ENCODE data around the gene UCP3.

UCP3 gene

GRCh38 chr11:73950869-73951710, 57.8 kb downstream of the UCP3 start, which contains the start of gene DNAJB13:
Gene DNAJB13, plus strand, starts transcription at chr11:73951026. Its CDS starts 44 bp downstream, at chr11:73951070.
- DNase-seq: no peak
